ENCODE data around the gene DPH7.
"Not testable (repeated sequence)": the region's sequence is repeated elsewhere in the genome, so short reads cannot be mapped to it uniquely, and the experiment has no call there.

DPH7 gene

GRCh38 chr9:137547687-137548543 lies 30.8 kb downstream of the DPH7 start:
- no peak for DNase-seq (ENCODE audit: low read depth in 3 of 3)

GRCh38 chr9:137545123-137545522 lies 33.6 kb downstream of the DPH7 start:
- no peak for DNase-seq (ENCODE audit: low read depth in 3 of 3)

GRCh38 chr9:137544176-137544760 lies 34.5 kb downstream of the DPH7 start:
- DNase-seq (ENCODE audit: low read depth in 3 of 3), result no peak

GRCh38 chr9:137543237-137543963 lies 35.3 kb downstream of the DPH7 start:
- no peak for DNase-seq (ENCODE audit: low read depth in 3 of 3)

- DNase-seq (ENCODE audit: low read depth in 3 of 3), result no peak
Observed at GRCh38 chr9:137542486-137542885, 36.2 kb downstream of the DPH7 start.

- DNase-seq (ENCODE audit: low read depth in 3 of 3), result no peak
Observed at GRCh38 chr9:137540536-137540935, 38.2 kb downstream of the DPH7 start.

GRCh38 chr9:137538058-137538457 lies 40.7 kb downstream of the DPH7 start:
- DNase-seq (ENCODE audit: low read depth in 3 of 3), result no peak

GRCh38 chr9:137536594-137537131 lies 42.1 kb downstream of the DPH7 start:
- not testable (repeated sequence) for DNase-seq (ENCODE audit: low read depth in 3 of 3)

GRCh38 chr9:137535120-137535428 lies 43.7 kb downstream of the DPH7 start:
- no peak for DNase-seq (ENCODE audit: low read depth in 3 of 3)

- no peak for DNase-seq (ENCODE audit: low read depth in 3 of 3)
Observed at GRCh38 chr9:137534256-137535119, 44.2 kb downstream of the DPH7 start.

- DNase-seq (ENCODE audit: low read depth in 3 of 3), result not testable (repeated sequence)
Observed at GRCh38 chr9:137532891-137533468, 45.7 kb downstream of the DPH7 start.

GRCh38 chr9:137531099-137531765 lies 47.5 kb downstream of the DPH7 start:
- no peak for DNase-seq (ENCODE audit: low read depth in 3 of 3)

GRCh38 chr9:137530331-137530730 lies 48.4 kb downstream of the DPH7 start:
- no peak for DNase-seq (ENCODE audit: low read depth in 3 of 3)

- no peak for DNase-seq (ENCODE audit: low read depth in 3 of 3)
Observed at GRCh38 chr9:137524981-137525317, 53.8 kb downstream of the DPH7 start.

GRCh38 chr9:137524161-137524980 lies 54.4 kb downstream of the DPH7 start:
- DNase-seq (ENCODE audit: low read depth in 3 of 3), result no peak

GRCh38 chr9:137522746-137523455 lies 55.8 kb downstream of the DPH7 start:
- no peak for DNase-seq (ENCODE audit: low read depth in 3 of 3)

- no peak for DNase-seq (ENCODE audit: low read depth in 3 of 3)
Observed at GRCh38 chr9:137521405-137521985, 57.2 kb downstream of the DPH7 start.

GRCh38 chr9:137520614-137521404 lies 57.9 kb downstream of the DPH7 start:
- no peak for DNase-seq (ENCODE audit: low read depth in 3 of 3)

Data from stimulated activated CD4-positive, alpha-beta T cell treated with anti-CD3 and anti-CD28 coated beads, TNF-alpha, amount 100 ng/mL, for 24 hours (primary cell).